Ishikawa (cell line): ENCODE data around the gene RASGRP2.

ENCODE experiments used
- CEBPB ChIP-seq: IDR thresholded peaks from 2 replicates; pipeline ENCODE4 v1.6.1; 2012
- CREB1 ChIP-seq: IDR thresholded peaks from 2 replicates; pipeline ENCODE4 v1.6.1; 2012; ENCODE audit warnings: low read depth
- EGR1 ChIP-seq: IDR thresholded peaks from 2 replicates; pipeline ENCODE4 v1.6.1; 2012
- EP300 ChIP-seq: IDR thresholded peaks from 2 replicates; pipeline ENCODE4 v1.6.1; 2012; ENCODE audit warnings: borderline replicate concordance
- FOXM1 ChIP-seq: IDR thresholded peaks from 2 replicates; pipeline ENCODE4 v1.6.1; 2012; ENCODE audit warnings: low read depth, borderline replicate concordance
- NFIC ChIP-seq: IDR thresholded peaks from 2 replicates; pipeline ENCODE4 v1.6.1; 2012
- RAD21 ChIP-seq: IDR thresholded peaks from 2 replicates; pipeline ENCODE4 v1.6.1; 2012; ENCODE audit warnings: low read depth
- TAF1 ChIP-seq: IDR thresholded peaks from 2 replicates; pipeline ENCODE4 v1.6.1; 2012; ENCODE audit warnings: low read depth, mild to moderate bottlenecking
- TCF12 ChIP-seq: IDR thresholded peaks from 2 replicates; pipeline ENCODE4 v1.6.1; 2012; ENCODE audit warnings: low read depth
- TEAD4 ChIP-seq: IDR thresholded peaks from 2 replicates; pipeline ENCODE4 v1.6.1; 2012
- YY1 ChIP-seq: IDR thresholded peaks from 2 replicates; pipeline ENCODE4 v1.6.1; 2012; ENCODE audit warnings: low read depth
- ZBTB7A ChIP-seq: IDR thresholded peaks from 2 replicates; pipeline ENCODE4 v1.6.1; 2012; ENCODE audit warnings: low read depth
- TF ChIP-seq, protein P1 (sequence below): IDR thresholded peaks from 2 replicates; pipeline ENCODE4 v1.6.1; 2012
- TF ChIP-seq, protein P2 (sequence below): IDR thresholded peaks from 2 replicates; pipeline ENCODE4 v1.6.1; 2012; ENCODE audit warnings: low read depth, mild to moderate bottlenecking
- TF ChIP-seq, protein P3 (sequence below): IDR thresholded peaks from 2 replicates; pipeline ENCODE4 v1.6.1; 2012

RASGRP2 gene

DNA sequence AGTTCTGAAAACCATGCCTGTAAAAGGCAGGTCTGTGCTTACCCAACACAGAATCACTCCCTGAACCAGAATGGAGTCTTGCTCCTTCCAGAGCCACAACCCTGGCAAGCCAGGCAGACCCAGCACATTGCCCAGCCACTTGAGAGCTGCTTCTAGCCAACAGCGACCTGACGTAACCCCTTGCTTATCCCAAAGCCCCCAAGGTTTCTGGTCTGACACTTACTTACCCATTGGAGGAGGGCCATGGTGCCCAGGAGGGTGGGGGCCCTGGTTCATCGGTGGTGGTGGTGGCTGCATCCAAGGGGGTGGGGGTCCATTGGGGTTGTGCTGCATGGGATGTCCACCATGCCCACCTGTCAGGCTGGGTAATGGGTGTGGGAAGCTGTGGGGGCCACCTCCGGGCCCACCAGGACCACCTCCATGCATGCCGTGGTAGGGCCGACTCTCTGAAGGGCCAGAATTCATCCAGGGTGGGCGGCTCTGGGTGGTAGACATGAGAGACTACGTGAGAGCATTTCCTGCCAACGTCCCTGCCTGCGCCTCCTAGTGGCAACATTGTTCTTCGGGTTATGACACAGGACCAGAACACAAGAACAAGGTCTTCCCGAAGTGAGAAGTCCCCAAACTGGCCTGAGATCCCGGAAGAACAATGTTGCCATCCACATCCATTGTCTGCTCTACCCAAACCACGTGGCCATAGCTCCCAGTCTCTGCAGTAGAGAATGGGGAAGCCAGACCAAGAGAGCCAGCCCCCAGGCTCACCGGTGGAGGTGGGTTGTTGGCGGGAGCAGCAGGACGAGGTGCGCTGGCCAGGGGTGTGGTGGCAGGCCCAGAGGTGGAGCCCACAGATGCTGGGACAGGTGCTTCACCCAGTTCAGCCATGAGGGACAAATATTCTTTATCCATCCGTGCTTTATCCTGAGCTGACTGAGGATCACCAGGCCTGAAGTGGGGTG, 23.7 kb upstream of the RASGRP2 start:
- TF ChIP-seq TAF1 (no peak), TEAD4 (no peak), NFIC (no peak), EP300 (no peak), CEBPB (no peak), EGR1 (no peak), CREB1 (no peak), FOXM1 (no peak), TCF12 (no peak), ZBTB7A (no peak), YY1 (no peak), RAD21 (no peak)
- TF ChIP-seq, protein P1, sequence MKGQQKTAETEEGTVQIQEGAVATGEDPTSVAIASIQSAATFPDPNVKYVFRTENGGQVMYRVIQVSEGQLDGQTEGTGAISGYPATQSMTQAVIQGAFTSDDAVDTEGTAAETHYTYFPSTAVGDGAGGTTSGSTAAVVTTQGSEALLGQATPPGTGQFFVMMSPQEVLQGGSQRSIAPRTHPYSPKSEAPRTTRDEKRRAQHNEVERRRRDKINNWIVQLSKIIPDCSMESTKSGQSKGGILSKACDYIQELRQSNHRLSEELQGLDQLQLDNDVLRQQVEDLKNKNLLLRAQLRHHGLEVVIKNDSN: no peak
- TF ChIP-seq, protein P2, sequence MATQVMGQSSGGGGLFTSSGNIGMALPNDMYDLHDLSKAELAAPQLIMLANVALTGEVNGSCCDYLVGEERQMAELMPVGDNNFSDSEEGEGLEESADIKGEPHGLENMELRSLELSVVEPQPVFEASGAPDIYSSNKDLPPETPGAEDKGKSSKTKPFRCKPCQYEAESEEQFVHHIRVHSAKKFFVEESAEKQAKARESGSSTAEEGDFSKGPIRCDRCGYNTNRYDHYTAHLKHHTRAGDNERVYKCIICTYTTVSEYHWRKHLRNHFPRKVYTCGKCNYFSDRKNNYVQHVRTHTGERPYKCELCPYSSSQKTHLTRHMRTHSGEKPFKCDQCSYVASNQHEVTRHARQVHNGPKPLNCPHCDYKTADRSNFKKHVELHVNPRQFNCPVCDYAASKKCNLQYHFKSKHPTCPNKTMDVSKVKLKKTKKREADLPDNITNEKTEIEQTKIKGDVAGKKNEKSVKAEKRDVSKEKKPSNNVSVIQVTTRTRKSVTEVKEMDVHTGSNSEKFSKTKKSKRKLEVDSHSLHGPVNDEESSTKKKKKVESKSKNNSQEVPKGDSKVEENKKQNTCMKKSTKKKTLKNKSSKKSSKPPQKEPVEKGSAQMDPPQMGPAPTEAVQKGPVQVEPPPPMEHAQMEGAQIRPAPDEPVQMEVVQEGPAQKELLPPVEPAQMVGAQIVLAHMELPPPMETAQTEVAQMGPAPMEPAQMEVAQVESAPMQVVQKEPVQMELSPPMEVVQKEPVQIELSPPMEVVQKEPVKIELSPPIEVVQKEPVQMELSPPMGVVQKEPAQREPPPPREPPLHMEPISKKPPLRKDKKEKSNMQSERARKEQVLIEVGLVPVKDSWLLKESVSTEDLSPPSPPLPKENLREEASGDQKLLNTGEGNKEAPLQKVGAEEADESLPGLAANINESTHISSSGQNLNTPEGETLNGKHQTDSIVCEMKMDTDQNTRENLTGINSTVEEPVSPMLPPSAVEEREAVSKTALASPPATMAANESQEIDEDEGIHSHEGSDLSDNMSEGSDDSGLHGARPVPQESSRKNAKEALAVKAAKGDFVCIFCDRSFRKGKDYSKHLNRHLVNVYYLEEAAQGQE: no peak
- TF ChIP-seq, protein P3, sequence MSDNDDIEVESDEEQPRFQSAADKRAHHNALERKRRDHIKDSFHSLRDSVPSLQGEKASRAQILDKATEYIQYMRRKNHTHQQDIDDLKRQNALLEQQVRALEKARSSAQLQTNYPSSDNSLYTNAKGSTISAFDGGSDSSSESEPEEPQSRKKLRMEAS: no peak

DNA sequence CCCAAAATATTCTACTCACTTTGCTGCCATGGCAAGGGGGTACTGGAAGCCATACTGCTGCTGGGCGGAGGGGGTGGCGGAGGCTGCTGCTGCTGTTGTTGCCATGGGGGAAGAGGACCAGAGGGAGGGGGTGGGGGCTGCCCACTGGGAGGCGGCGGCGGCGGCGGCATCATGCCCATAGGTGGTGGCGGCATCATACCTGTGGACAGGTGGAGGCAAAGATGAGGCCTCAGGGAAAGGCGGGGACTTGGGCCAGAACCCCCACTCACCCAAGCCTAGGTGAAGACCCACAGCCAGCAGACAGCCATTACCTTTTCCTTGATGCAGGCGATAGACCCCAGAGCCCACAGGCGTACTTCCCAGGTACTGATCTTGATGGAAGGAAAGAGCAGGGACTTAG, 22.9 kb upstream of the RASGRP2 start:
- TF ChIP-seq, protein P1: no peak
- TF ChIP-seq TAF1: no peak
- no peak for TF ChIP-seq TCF12
- no peak for TF ChIP-seq CREB1
- TF ChIP-seq, protein P3: no peak
- TF ChIP-seq NFIC: no peak
- TF ChIP-seq, protein P2: no peak
- TF ChIP-seq FOXM1: no peak
- no peak for TF ChIP-seq TEAD4
- TF ChIP-seq EP300: no peak
- no peak for TF ChIP-seq YY1
- no peak for TF ChIP-seq CEBPB
- TF ChIP-seq ZBTB7A: no peak

DNA sequence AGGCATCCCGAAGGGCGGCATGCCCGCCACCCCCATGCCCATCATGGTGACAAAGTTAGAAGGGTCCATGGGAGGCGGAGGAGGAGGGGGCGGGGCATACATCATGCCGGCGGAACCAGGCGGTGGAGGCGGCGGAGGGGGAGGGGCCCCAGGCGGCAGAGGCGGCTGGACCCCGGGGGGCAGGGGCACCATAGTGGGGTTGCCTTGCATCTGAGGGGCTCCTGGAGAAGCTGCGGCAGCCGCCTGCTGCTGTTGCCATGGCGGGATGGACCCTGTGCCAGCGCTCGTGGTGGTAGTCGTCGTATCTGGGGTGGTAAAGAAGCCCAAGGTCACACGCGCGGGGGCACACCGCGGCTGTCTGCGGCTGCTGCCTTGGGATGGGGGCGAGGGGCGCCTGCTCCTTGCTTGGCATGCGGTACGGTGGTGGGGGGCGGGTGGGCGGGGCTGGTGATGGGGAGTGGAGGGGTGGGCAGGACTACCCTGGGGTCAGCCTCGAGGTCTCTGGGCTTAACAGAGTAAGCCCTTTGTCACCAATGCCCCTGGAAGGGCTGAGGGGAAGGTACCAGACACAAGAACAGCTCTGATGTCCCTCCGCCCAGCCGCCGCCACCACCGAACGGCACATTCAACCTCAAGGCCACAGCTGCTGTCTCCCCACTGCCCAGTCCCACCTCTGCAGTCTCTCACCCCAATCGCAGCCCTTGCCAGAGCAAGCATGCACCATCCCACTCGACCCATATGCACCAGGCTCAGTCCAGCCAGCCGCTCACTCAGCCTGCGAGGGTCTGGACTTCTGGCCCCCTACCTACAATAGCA, 22.1 kb upstream of the RASGRP2 start:
- TF ChIP-seq TEAD4 (no peak), EP300 (no peak), CREB1 (no peak), TAF1 (no peak), YY1 (no peak), EGR1 (no peak), TCF12 (no peak)

- TF ChIP-seq, protein P2: no peak
- no peak for TF ChIP-seq RAD21
- no peak for TF ChIP-seq TCF12
- TF ChIP-seq, protein P3: no peak
- TF ChIP-seq CREB1: no peak
Observed at GRCh38 chr11:64765291-64765850, 21.4 kb upstream of the RASGRP2 start.
